22Rv1 (cell line): ENCODE data around the gene ZBTB39.
"Not testable (repeated sequence)": the region's sequence is repeated elsewhere in the genome, so short reads cannot be mapped to it uniquely, and the experiment has no call there.

Experiments
- H3K27ac ChIP-seq: fragments of 450-650 bp; 2 replicates; pipeline ENCODE4 v1.5.1; 2017
- ZFX ChIP-seq: fragments of 450-650 bp; IDR thresholded peaks from 2 replicates; pipeline ENCODE4 v1.6.1; 2017; ENCODE audit warnings: antibody characterized with exemption, borderline replicate concordance
- TF ChIP-seq, protein P1 (sequence below): fragments of 450-650 bp; IDR thresholded peaks from 2 replicates; pipeline ENCODE4 v1.5.1; 2017; ENCODE audit warnings: mild to moderate bottlenecking

ZBTB39 gene, protein sequence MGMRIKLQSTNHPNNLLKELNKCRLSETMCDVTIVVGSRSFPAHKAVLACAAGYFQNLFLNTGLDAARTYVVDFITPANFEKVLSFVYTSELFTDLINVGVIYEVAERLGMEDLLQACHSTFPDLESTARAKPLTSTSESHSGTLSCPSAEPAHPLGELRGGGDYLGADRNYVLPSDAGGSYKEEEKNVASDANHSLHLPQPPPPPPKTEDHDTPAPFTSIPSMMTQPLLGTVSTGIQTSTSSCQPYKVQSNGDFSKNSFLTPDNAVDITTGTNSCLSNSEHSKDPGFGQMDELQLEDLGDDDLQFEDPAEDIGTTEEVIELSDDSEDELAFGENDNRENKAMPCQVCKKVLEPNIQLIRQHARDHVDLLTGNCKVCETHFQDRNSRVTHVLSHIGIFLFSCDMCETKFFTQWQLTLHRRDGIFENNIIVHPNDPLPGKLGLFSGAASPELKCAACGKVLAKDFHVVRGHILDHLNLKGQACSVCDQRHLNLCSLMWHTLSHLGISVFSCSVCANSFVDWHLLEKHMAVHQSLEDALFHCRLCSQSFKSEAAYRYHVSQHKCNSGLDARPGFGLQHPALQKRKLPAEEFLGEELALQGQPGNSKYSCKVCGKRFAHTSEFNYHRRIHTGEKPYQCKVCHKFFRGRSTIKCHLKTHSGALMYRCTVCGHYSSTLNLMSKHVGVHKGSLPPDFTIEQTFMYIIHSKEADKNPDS

DNA sequence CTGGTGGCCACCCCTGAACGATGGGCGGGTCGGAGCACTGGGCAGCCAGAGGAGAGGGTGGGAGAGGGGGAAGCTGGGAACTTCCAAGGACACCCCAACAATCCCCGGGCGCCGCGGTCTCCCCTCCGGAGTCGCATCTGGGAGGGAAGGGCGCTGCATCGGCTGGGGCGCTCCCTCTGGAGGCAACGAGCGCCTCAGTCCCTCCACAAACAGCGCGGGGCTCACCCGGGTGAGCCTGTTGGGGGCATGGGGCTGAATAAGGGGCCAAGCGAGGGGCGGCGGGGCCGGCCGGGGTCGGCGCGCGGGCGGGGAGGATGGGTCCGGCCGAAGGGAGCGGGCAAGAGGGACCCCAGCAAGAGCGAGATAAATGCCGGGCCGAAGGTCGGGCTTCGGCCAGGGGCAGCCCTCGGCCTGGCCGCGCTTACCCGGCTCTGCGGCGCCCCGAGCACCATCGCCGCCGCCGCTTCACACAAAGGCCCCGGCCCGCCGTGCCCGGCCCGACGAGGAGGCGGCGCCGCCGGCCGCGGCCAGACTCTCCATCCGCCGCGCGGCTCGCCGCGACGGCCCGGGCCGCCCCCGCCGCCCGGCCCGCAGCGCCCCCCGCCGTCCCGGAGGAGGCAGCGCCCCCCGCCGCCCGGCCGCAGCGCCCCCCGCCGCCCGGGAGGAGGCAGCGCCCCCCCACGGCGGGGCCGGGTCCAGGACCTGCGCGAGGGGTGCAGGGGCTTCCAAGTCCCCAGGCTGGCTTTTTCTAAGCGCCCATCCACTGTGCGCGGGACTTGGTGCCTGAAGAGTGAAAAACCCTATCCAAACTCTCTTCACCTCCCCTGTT, at the start of gene ZBTB39:
Gene ZBTB39, minus strand, starts transcription at position 567 of the 829 bp plus-strand sequence. CDS start 1,629 bp downstream, outside the sequence.
- TF ChIP-seq ZFX, result no peak
- TF ChIP-seq, protein P1, sequence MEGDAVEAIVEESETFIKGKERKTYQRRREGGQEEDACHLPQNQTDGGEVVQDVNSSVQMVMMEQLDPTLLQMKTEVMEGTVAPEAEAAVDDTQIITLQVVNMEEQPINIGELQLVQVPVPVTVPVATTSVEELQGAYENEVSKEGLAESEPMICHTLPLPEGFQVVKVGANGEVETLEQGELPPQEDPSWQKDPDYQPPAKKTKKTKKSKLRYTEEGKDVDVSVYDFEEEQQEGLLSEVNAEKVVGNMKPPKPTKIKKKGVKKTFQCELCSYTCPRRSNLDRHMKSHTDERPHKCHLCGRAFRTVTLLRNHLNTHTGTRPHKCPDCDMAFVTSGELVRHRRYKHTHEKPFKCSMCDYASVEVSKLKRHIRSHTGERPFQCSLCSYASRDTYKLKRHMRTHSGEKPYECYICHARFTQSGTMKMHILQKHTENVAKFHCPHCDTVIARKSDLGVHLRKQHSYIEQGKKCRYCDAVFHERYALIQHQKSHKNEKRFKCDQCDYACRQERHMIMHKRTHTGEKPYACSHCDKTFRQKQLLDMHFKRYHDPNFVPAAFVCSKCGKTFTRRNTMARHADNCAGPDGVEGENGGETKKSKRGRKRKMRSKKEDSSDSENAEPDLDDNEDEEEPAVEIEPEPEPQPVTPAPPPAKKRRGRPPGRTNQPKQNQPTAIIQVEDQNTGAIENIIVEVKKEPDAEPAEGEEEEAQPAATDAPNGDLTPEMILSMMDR, result peak; percentile 100
- H3K27ac ChIP-seq, result peak within 1 kb of the TSS; percentile 45

DNA sequence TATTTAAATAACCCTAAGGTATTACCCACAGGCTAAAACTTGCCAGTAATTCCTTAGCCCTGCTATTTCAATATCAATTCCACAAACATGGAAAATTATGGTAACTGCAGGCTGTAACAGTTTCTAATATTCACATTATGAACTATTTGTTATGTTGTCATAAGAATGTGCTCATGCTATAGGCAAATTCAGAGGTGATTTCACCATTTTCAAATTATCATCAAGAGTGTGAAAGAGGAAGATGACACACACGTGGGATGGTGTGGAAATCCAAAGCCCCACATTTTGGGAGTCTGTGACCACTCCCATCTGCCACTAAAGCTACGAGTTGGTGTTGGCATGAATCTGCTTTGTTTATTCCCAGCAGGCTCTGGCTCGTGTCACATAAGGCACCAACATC, 49.5 kb upstream of the ZBTB39 start:
- H3K27ac ChIP-seq, result no peak overlapping the region
- TF ChIP-seq ZFX, result no peak
- TF ChIP-seq, protein P1, result no peak

DNA sequence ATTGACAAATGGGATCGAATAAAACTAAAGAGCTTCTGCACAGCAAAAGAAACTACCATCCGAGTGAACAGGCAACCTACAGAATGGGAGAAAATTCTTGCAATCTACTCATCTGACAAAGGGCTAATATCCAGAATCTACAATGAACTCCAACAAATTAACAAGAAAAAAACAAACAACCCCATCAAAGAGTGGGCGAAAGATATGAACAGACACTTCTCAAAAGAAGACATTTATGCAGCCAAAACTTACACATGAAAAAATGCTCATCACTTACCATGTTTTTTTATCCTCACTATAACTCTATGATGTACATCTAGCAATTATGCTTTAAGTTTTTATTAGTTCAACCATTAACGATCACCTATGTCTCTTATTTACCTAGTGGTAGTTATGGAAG, 47.6 kb upstream of the ZBTB39 start:
- H3K27ac ChIP-seq, result not testable (repeated sequence)

DNA sequence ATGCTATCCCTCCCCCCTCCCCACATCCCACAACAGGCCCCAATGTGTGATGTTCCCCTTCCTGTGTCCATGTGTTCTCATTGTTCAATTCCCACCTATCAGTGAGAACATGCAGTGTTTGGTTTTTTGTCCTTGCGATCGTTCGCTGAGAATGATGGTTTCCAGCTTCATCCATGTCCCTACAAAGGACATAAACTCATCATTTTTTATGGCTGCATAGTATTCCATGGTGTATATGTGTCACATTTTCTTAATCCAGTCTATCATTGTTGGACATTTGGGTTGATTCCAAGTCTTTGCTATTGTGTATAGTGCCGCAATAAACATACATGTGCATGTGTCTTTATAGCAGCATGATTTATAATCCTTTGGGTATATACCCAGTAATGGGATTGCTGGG, 46.8 kb upstream of the ZBTB39 start:
- not testable (repeated sequence) for H3K27ac ChIP-seq

DNA sequence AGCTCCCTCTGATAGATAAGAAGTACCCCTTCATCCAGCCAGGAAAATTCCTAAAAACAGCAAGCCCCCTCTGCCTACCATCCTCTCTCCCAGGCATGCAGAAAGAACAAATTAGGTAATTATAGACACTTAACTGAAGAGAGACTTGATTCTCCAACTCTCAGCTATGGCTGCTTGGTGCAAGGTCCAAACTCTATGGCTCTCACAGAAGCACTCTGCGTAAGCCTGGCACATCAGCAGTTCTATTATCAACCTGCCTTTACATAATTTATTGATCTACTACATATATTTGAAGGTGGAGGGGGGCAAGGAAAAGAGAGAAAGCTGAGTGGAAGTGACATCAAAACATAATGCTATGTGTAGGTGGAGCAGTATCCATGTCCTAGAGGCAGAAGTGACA, 44.7 kb upstream of the ZBTB39 start:
- no peak for TF ChIP-seq ZFX
- TF ChIP-seq, protein P1, result no peak
- peak overlapping the region; percentile 72; the same call in 1 of the 2 replicates for H3K27ac ChIP-seq

DNA sequence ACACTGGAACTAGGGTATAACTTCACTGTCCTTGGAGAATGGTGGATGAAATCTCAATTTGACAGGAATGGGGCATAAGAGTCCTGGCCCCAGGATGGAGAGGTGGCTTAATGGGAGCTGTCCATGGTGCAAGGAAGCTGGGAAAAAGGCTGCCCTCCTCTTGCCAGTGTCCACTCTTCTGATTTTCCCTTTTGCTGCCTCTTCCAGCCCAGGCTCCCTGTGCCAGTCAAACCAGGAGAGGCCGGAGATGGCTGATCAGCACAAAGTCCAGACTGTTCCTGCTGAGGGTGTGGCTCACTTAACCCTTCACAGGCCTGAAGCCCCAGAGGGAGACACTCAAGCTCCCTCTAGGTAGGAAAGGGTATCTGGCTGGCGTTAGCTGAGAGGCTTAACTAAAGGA, 43.5 kb upstream of the ZBTB39 start, which contains the start of gene MYO1A:
Gene MYO1A, minus strand, starts transcription at position 240 of the 400 bp plus-strand sequence. CDS start 1,806 bp downstream, outside the sequence.
- TF ChIP-seq, protein P1, result no peak
- no peak for TF ChIP-seq ZFX
- peak within 1 kb of the TSS; percentile 72 for H3K27ac ChIP-seq

DNA sequence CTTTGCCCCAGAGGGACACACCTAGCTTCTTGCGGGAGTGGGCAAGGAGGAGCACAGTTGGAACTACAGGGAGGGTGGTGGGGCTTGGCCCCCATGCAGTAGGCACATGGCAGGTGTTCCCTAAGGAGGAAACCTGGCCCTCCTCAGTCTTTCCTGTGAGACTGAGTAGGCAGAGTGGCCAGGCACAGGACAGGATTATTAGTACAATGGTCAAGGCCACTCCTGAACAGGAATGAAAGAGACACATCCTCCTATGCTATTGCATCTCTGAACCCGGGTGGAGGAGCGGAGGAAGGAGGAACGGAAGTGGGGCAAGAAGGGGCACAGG, 42.7 kb upstream of the ZBTB39 start:
- no peak for TF ChIP-seq ZFX
- TF ChIP-seq, protein P1, result no peak
- H3K27ac ChIP-seq, result peak overlapping the region; percentile 72
